ENCODE data around the gene UBE2K. TPM values are rescaled to one million over a fixed set of nuclear protein-coding genes. Genes with fewer than 3 reads are reported as not detected.

UBE2K gene
- total and polyA plus RNA-seq, 10 of the 15 experiments (the other 5 are each of a cell fraction or from before 2014, with no cell fraction given), result 17.0 to 141 (median 75.5) TPM

DNA sequence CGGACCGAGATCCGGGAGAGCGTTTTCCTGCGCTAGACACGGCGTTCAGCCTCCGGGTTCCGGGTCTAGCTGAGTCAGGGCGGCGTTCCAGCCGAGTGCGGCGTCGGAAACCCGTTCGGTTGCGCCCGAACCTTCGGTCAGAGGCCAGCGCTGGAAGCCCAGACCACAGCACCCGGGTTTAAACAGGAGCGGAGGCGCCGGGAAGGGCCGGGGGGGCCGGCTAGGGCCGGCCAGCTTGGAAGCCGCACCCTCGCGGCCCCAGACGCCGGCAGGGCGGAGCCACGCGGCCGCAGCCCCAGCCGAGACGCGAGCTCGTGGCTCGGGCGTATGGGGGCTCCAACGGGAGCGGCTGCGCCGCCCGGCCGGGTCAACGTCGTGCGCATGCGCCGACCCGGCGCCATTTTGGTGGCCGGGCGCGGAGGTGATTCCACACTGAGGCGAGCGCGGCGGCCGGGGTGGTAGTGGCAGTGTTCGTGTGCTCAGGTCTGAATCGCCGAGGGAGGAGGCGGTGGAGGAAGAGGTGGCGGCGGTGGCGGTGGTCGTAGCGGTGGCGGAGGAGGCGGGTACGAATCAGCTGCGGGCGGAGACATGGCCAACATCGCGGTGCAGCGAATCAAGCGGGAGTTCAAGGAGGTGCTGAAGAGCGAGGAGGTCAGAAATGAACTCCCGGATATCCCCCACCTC, at the start of gene UBE2K (continued):
- peak; percentile 98 for TF ChIP-seq POLR2A (IDR thresholded peaks at IDR 0.05; ENCODE audit: low read depth, low read length)

DNA sequence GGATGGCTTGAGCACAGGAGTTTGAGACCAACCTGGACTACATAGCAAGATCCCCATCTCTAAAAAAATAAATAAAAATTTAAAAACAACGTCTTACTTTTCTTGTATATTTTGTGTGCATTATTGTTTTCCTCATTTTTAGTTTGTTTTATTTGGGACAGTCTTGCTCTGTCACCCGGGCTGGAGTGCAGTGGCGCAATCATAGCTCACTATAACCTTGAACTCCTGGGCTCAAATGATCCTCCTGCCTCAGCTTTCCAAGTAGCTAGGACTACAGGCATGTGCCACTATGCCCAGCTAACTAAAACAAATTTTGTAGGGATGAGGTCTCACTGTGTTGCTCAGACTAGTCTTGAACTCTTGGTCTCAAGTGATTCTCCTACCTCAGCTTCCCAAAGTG, 49.7 kb upstream of the UBE2K start:
- RAD21 ChIA-PET (ENCODE audit: unreplicated experiment), result no interaction called here
- Histone ChIP-seq H3K4me2 (ENCODE audit: control insufficient read depth, insufficient read depth) (no peak overlapping the region), H3K9me3 (replicated peaks; ENCODE audit: control insufficient read depth, insufficient read depth, low read length) (no peaks in the 10 kb centered on the region), H3K4me3 (no peak overlapping the region), H3K27me3 (replicated peaks in 1 of 2; ENCODE audit: control insufficient read depth in 2 of 2, insufficient read depth in 2 of 2, low read length in 1 of 2) (no peaks in the 10 kb centered on the region), H3K36me3 (ENCODE audit: control insufficient read depth in 2 of 2, insufficient read depth in 2 of 2, low read length in 1 of 2) (no peaks in the 10 kb centered on the region), H3K4me1 (ENCODE audit: control insufficient read depth, insufficient read depth, low read length) (no peaks in the 10 kb centered on the region), H2AFZ (ENCODE audit: control insufficient read depth, low read depth, low read length) (no peak overlapping the region), H3K27ac (ENCODE audit: control insufficient read depth, insufficient read depth) (no peak overlapping the region), H3K79me2 (ENCODE audit: control insufficient read depth, insufficient read depth, low read length) (no peaks in the 10 kb centered on the region), H3K9ac (ENCODE audit: control insufficient read depth, insufficient read depth, low read length) (no peak overlapping the region), H4K20me1 (ENCODE audit: control insufficient read depth, insufficient read depth) (no peaks in the 10 kb centered on the region)
- CTCF ChIA-PET, result interaction anchor here (1.0 to 2.0 kb wide), 3 partner anchors 10 to 179 kb away, joined by 3 to 4 read pairs (median 4); no protein-coding TSS in a partner anchor
- no peak for DNase-seq (ENCODE audit: low read depth, low spot score)
- SMC1A ChIA-PET (ENCODE audit: uncharacterized antibody, unreplicated experiment), result interaction anchor here (0.8 to 1.7 kb wide), 3 partner anchors 8 to 10 kb away, joined by 3 to 4 read pairs (median 3); no protein-coding TSS in a partner anchor
- intact Hi-C loops (cut with micrococcal nuclease; ENCODE audit: unreplicated experiment), result no loop called here
- in situ Hi-C loops (cut with MboI), result no loop called here
- WGBS (ENCODE audit: insufficient coverage, insufficient replicate concordance, low lambda C conversion rate, missing lambda C conversion rate), result 84% methylated on average over 3 of the region's 3 CpGs
- TF ChIP-seq, protein P1, sequence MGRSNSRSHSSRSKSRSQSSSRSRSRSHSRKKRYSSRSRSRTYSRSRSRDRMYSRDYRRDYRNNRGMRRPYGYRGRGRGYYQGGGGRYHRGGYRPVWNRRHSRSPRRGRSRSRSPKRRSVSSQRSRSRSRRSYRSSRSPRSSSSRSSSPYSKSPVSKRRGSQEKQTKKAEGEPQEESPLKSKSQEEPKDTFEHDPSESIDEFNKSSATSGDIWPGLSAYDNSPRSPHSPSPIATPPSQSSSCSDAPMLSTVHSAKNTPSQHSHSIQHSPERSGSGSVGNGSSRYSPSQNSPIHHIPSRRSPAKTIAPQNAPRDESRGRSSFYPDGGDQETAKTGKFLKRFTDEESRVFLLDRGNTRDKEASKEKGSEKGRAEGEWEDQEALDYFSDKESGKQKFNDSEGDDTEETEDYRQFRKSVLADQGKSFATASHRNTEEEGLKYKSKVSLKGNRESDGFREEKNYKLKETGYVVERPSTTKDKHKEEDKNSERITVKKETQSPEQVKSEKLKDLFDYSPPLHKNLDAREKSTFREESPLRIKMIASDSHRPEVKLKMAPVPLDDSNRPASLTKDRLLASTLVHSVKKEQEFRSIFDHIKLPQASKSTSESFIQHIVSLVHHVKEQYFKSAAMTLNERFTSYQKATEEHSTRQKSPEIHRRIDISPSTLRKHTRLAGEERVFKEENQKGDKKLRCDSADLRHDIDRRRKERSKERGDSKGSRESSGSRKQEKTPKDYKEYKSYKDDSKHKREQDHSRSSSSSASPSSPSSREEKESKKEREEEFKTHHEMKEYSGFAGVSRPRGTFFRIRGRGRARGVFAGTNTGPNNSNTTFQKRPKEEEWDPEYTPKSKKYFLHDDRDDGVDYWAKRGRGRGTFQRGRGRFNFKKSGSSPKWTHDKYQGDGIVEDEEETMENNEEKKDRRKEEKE (IDR thresholded peaks at IDR 0.05), result no peak
- no peak for TF ChIP-seq IKZF2 (IDR thresholded peaks at IDR 0.05)
- TF ChIP-seq, protein P2, sequence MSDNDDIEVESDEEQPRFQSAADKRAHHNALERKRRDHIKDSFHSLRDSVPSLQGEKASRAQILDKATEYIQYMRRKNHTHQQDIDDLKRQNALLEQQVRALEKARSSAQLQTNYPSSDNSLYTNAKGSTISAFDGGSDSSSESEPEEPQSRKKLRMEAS (IDR thresholded peaks at IDR 0.05; ENCODE audit: low read depth, low read length), result no peak
- no peak for TF ChIP-seq RAD51 (IDR thresholded peaks at IDR 0.05)
- TF ChIP-seq EP300 (IDR thresholded peaks at IDR 0.05; ENCODE audit: borderline replicate concordance in 1 of 2, control insufficient read depth in 1 of 2, low read depth in 2 of 2, low read length in 2 of 2), result no peak
- TF ChIP-seq IRF4 (IDR thresholded peaks at IDR 0.05; ENCODE audit: low read depth, low read length), result no peak
- TF ChIP-seq CBFB (IDR thresholded peaks at IDR 0.05; ENCODE audit: low read depth), result no peak
- TF ChIP-seq, protein P3, sequence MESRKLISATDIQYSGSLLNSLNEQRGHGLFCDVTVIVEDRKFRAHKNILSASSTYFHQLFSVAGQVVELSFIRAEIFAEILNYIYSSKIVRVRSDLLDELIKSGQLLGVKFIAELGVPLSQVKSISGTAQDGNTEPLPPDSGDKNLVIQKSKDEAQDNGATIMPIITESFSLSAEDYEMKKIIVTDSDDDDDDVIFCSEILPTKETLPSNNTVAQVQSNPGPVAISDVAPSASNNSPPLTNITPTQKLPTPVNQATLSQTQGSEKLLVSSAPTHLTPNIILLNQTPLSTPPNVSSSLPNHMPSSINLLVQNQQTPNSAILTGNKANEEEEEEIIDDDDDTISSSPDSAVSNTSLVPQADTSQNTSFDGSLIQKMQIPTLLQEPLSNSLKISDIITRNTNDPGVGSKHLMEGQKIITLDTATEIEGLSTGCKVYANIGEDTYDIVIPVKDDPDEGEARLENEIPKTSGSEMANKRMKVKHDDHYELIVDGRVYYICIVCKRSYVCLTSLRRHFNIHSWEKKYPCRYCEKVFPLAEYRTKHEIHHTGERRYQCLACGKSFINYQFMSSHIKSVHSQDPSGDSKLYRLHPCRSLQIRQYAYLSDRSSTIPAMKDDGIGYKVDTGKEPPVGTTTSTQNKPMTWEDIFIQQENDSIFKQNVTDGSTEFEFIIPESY (IDR thresholded peaks at IDR 0.05), result no peak
- no peak for ATAC-seq
- BruUV-seq (replicated peaks), result no TSS peak
- no peak for FAIRE-seq
- POLR2A ChIA-PET, result interaction anchor here (2.5 kb wide), 1 partner anchor 10 kb away, joined by 9 read pairs; the partner anchor contains the start of gene SMIM14
